ENCODE measurements around the gene CLEC2L. TPM values are rescaled to one million over a fixed set of nuclear protein-coding genes. Genes with fewer than 3 reads are reported as not detected.

CLEC2L gene
- total RNA-seq: 0.52 TPM

GRCh38 chr7:139523199-139523941 lies at the start of gene CLEC2L:
CLEC2L (plus strand) TSS chr7:139523685; CDS start chr7:139523928, 243 bp downstream.
- Histone ChIP-seq H3K36me3 (ENCODE audit: control insufficient read depth in 3 of 3, insufficient read depth in 3 of 3, low read length in 3 of 3) (no peaks in the 10 kb centered on the region), H3K9me3 (ENCODE audit: control insufficient read depth in 3 of 3, low read length in 3 of 3) (no peaks in the 10 kb centered on the region), H3K27ac (ENCODE audit: low read depth, low read length) (no peak within 1 kb of the TSS), H3K4me1 (ENCODE audit: control insufficient read depth in 3 of 3, insufficient read depth in 3 of 3, low read length in 3 of 3) (peaks cover 0 to 6% (median 2%) of the 10 kb centered on the region in 3 donors), H3K4me3 (ENCODE audit: low read length in 3 of 3) (peak within 1 kb of the TSS in 2 of 3 donors; percentile 40 to 45), H3K27me3 (ENCODE audit: control insufficient read depth in 3 of 3, insufficient read depth in 3 of 3, low read length in 3 of 3) (peaks cover 25 to 36% (median 25%) of the 10 kb centered on the region in 3 donors), H3K9ac (ENCODE audit: low read depth in 1 of 3, low read length in 3 of 3) (no peak within 1 kb of the TSS)

DNA sequence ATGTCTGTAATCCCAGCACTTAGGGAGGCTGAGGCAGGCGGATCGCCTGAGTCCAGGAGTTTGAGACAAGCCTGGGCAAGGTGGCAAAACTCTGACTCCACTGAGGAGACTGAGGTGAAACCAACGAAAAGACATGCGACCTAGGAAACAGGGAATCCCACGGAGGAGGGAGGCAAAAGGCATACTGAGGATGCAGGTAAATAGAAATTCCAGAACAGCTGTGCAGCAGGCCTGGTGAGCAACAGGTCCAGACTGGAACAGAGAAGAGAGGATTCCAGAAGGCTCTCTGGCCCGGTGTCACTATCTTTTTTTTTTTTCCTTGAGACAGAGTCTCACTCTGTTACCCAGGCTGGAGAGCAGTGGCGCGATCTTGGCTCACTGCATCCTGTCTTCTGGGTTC lies 47.3 kb upstream of the CLEC2L start:
- Histone ChIP-seq H3K9me3 (ENCODE audit: control insufficient read depth in 3 of 3, low read length in 3 of 3) (no peaks in the 10 kb centered on the region), H3K36me3 (ENCODE audit: control insufficient read depth in 3 of 3, insufficient read depth in 3 of 3, low read length in 3 of 3) (no peaks in the 10 kb centered on the region), H3K4me1 (ENCODE audit: control insufficient read depth in 3 of 3, insufficient read depth in 3 of 3, low read length in 3 of 3) (peaks cover 0 to 7% (median 5%) of the 10 kb centered on the region in 3 donors), H3K4me3 (ENCODE audit: low read length in 3 of 3) (no peak overlapping the region), H3K27me3 (ENCODE audit: control insufficient read depth in 3 of 3, insufficient read depth in 3 of 3, low read length in 3 of 3) (peaks cover 0 to 13% (median 10%) of the 10 kb centered on the region in 3 donors), H3K27ac (ENCODE audit: low read depth, low read length) (no peak overlapping the region), H3K9ac (ENCODE audit: low read depth in 1 of 3, low read length in 3 of 3) (no peak overlapping the region)

GRCh38 chr7:139476891-139477290 lies 46.6 kb upstream of the CLEC2L start:
- H3K4me3 ChIP-seq (ENCODE audit: low read length in 3 of 3): no peak overlapping the region
- H3K4me1 ChIP-seq (ENCODE audit: control insufficient read depth in 3 of 3, insufficient read depth in 3 of 3, low read length in 3 of 3): peaks cover 0 to under 1% (median 0%) of the 10 kb centered on the region in 3 donors
- no peak overlapping the region for H3K27ac ChIP-seq (ENCODE audit: low read depth, low read length)
- H3K9me3 ChIP-seq (ENCODE audit: control insufficient read depth in 3 of 3, low read length in 3 of 3): no peaks in the 10 kb centered on the region
- H3K27me3 ChIP-seq (ENCODE audit: control insufficient read depth in 3 of 3, insufficient read depth in 3 of 3, low read length in 3 of 3): peaks cover 5 to 19% (median 16%) of the 10 kb centered on the region in 3 donors
- no peak overlapping the region for H3K9ac ChIP-seq (ENCODE audit: low read depth in 1 of 3, low read length in 3 of 3)
- H3K36me3 ChIP-seq (ENCODE audit: control insufficient read depth in 3 of 3, insufficient read depth in 3 of 3, low read length in 3 of 3): no peaks in the 10 kb centered on the region

DNA sequence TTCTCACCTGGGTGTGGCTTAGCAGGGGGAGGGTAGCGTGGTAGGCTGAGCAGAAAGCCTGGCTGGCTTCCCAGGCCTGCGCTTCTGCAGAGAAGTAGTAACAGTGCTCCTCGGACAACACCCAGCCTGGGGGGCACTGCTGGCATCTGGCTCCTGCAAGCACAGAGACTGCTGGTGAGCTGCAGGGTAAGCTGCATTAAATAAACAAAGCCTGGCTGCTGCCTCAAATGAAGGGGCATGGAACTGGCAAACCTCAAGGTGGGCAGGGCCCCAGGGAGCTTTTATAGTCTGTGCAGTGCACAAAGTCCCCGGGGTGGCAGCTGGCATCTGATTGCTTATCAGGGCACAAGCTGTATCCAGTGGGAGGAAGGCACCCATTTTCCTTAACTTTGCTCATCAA lies 43.9 kb upstream of the CLEC2L start:
- Histone ChIP-seq H3K9ac (ENCODE audit: low read depth in 1 of 3, low read length in 3 of 3) (no peak overlapping the region), H3K4me3 (ENCODE audit: low read length in 3 of 3) (no peak overlapping the region), H3K9me3 (ENCODE audit: control insufficient read depth in 3 of 3, low read length in 3 of 3) (no peaks in the 10 kb centered on the region), H3K4me1 (ENCODE audit: control insufficient read depth in 3 of 3, insufficient read depth in 3 of 3, low read length in 3 of 3) (peaks cover 0 to 13% (median 2%) of the 10 kb centered on the region in 3 donors), H3K27me3 (ENCODE audit: control insufficient read depth in 3 of 3, insufficient read depth in 3 of 3, low read length in 3 of 3) (peaks cover 29 to 40% (median 39%) of the 10 kb centered on the region in 3 donors), H3K36me3 (ENCODE audit: control insufficient read depth in 3 of 3, insufficient read depth in 3 of 3, low read length in 3 of 3) (no peaks in the 10 kb centered on the region), H3K27ac (ENCODE audit: low read depth, low read length) (no peak overlapping the region)

- no peak overlapping the region for H3K27ac ChIP-seq (ENCODE audit: low read depth, low read length)
- no peaks in the 10 kb centered on the region for H3K9me3 ChIP-seq (ENCODE audit: control insufficient read depth in 3 of 3, low read length in 3 of 3)
- H3K4me3 ChIP-seq (ENCODE audit: low read length in 3 of 3): no peak overlapping the region
These were observed 42.1 kb upstream of the CLEC2L start for GRCh38 chr7:139481364-139481763.

DNA sequence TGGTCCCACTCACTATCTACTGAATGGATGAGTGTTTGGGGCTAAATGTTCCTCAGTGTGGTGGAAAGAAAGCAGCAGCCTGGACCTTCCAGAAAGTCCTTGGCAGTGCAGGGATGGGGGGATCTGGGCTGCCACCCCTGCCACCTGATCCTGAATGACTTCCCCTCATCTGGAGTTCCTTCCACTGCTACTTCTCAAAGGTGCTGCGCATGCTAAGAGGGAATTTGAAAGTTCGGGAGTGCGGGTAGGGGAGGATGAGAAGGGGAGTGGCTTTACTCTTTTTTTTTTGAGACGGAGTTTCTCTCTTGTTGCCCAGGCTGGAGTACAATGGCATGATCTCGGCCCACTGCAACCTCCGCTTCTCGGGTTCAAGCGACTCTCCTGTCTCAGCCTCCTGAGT lies 41.4 kb upstream of the CLEC2L start:
- H3K36me3 ChIP-seq (ENCODE audit: control insufficient read depth in 3 of 3, insufficient read depth in 3 of 3, low read length in 3 of 3): no peaks in the 10 kb centered on the region
- H3K9me3 ChIP-seq (ENCODE audit: control insufficient read depth in 3 of 3, low read length in 3 of 3): no peaks in the 10 kb centered on the region
- peaks cover 39 to 51% (median 40%) of the 10 kb centered on the region in 3 donors for H3K27me3 ChIP-seq (ENCODE audit: control insufficient read depth in 3 of 3, insufficient read depth in 3 of 3, low read length in 3 of 3)
- H3K4me3 ChIP-seq (ENCODE audit: low read length in 3 of 3): no peak overlapping the region
- H3K4me1 ChIP-seq (ENCODE audit: control insufficient read depth in 3 of 3, insufficient read depth in 3 of 3, low read length in 3 of 3): peaks cover 0 to 13% (median 2%) of the 10 kb centered on the region in 3 donors
- H3K27ac ChIP-seq (ENCODE audit: low read depth, low read length): no peak overlapping the region
- H3K9ac ChIP-seq (ENCODE audit: low read depth in 1 of 3, low read length in 3 of 3): no peak overlapping the region

More at GRCh38 chr7:139481364-139481763, 42.1 kb upstream of the CLEC2L start:
- H3K27me3 ChIP-seq (ENCODE audit: control insufficient read depth in 3 of 3, insufficient read depth in 3 of 3, low read length in 3 of 3): peaks cover 35 to 49% (median 39%) of the 10 kb centered on the region in 3 donors
- no peak overlapping the region for H3K9ac ChIP-seq (ENCODE audit: low read depth in 1 of 3, low read length in 3 of 3)
- no peaks in the 10 kb centered on the region for H3K36me3 ChIP-seq (ENCODE audit: control insufficient read depth in 3 of 3, insufficient read depth in 3 of 3, low read length in 3 of 3)
- peaks cover 0 to 13% (median 2%) of the 10 kb centered on the region in 3 donors for H3K4me1 ChIP-seq (ENCODE audit: control insufficient read depth in 3 of 3, insufficient read depth in 3 of 3, low read length in 3 of 3)

DNA sequence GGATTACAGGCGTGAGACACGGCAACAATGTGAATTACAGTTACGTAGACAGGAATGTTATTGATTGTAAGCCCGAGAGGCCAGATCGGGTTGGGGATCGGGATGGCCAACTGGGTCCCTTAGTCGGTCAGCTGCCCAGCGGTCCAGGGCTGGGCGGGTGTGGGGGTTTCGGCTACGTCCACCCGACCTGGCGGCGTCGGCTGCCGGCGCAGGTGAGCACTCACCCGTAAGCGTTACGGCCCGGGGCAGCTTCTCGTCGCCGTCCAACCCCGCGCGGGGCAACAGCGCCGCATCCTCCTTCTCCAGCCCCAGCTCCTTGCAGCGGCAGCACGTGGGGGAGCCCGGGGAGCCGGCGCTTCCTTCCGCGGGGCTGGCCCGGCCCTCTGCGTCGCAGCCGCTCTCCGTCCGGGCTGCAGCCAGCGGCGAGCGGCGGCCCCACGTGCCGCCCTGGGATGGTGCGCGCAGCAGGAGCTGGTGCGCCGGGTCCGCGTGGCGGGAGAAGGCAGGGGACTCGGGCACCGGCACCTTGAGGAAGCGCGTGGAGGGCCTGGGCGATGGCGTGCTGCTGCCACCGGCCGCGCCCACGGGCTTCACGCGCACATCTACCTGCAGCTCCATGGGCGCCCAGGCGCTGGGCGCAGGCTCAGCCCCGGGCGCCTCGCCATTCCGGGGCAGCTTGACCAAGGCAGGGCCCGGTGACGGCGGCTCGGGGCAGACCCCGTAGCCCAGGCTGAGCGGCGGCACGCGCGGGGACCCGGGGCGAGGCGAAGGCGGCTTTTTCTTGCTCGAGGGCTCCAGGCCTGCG lies 40.6 kb upstream of the CLEC2L start:
- Histone ChIP-seq H3K36me3 (ENCODE audit: control insufficient read depth in 3 of 3, insufficient read depth in 3 of 3, low read length in 3 of 3) (no peaks in the 10 kb centered on the region), H3K9me3 (ENCODE audit: control insufficient read depth in 3 of 3, low read length in 3 of 3) (no peaks in the 10 kb centered on the region), H3K9ac (ENCODE audit: low read depth in 1 of 3, low read length in 3 of 3) (no peak overlapping the region), H3K27me3 (ENCODE audit: control insufficient read depth in 3 of 3, insufficient read depth in 3 of 3, low read length in 3 of 3) (peaks cover 39 to 55% (median 41%) of the 10 kb centered on the region in 3 donors), H3K4me3 (ENCODE audit: low read length in 3 of 3) (peak overlapping the region in 2 of 3 donors; percentile 37 to 58), H3K27ac (ENCODE audit: low read depth, low read length) (no peak overlapping the region), H3K4me1 (ENCODE audit: control insufficient read depth in 3 of 3, insufficient read depth in 3 of 3, low read length in 3 of 3) (peaks cover 0 to 13% (median 2%) of the 10 kb centered on the region in 3 donors)

DNA sequence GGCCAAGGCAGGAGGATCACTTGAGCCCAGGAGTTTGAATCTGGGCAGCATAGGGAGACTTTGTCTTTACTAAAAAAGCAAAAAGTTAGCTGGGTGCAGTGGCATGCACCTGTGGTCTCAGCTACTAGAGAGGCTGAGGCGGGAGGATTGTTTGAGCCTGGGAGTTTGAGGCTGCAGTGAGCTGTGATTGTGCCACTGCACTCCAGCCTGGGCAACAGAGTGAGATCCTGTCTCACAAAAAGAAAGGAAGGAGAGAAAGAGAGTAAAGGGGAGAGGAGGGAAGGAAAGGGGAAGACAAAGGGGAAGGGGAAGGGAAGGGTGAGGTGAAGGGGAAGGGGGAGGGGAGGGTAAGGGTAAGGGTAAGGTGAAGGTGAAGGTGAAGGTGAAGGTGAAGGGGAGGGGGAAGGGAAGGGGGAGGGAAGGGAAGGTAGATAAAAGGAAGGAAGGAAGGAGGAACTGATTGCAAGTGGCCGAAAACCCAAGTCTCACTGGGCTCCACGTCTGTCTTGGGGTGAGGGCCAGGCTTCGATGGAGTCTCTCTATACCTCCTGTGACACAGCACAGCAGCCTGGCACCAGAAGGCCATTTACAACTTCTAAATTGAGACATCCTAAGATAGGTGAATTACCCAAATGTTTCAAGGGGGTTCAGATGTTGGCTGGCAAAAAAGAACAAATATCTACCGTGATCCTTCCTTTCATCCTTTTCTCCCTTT lies 36.0 kb upstream of the CLEC2L start:
- Histone ChIP-seq H3K9ac (ENCODE audit: low read depth in 1 of 3, low read length in 3 of 3) (no peak overlapping the region), H3K4me1 (ENCODE audit: control insufficient read depth in 3 of 3, insufficient read depth in 3 of 3, low read length in 3 of 3) (peaks cover 0 to 12% (median 2%) of the 10 kb centered on the region in 3 donors), H3K27ac (ENCODE audit: low read depth, low read length) (no peak overlapping the region), H3K36me3 (ENCODE audit: control insufficient read depth in 3 of 3, insufficient read depth in 3 of 3, low read length in 3 of 3) (no peaks in the 10 kb centered on the region), H3K27me3 (ENCODE audit: control insufficient read depth in 3 of 3, insufficient read depth in 3 of 3, low read length in 3 of 3) (peaks cover 23 to 39% (median 30%) of the 10 kb centered on the region in 3 donors), H3K9me3 (ENCODE audit: control insufficient read depth in 3 of 3, low read length in 3 of 3) (peaks cover 2% of the 10 kb centered on the region in 3 donors), H3K4me3 (ENCODE audit: low read length in 3 of 3) (no peak overlapping the region)

- peaks cover 10 to 27% (median 17%) of the 10 kb centered on the region in 3 donors for H3K27me3 ChIP-seq (ENCODE audit: control insufficient read depth in 3 of 3, insufficient read depth in 3 of 3, low read length in 3 of 3)
- no peak overlapping the region for H3K9ac ChIP-seq (ENCODE audit: low read depth in 1 of 3, low read length in 3 of 3)
- H3K36me3 ChIP-seq (ENCODE audit: control insufficient read depth in 3 of 3, insufficient read depth in 3 of 3, low read length in 3 of 3): no peaks in the 10 kb centered on the region
- peaks cover 5 to 6% (median 6%) of the 10 kb centered on the region in 3 donors for H3K9me3 ChIP-seq (ENCODE audit: control insufficient read depth in 3 of 3, low read length in 3 of 3)
- H3K4me1 ChIP-seq (ENCODE audit: control insufficient read depth in 3 of 3, insufficient read depth in 3 of 3, low read length in 3 of 3): no peaks in the 10 kb centered on the region
- no peak overlapping the region for H3K4me3 ChIP-seq (ENCODE audit: low read length in 3 of 3)
- no peak overlapping the region for H3K27ac ChIP-seq (ENCODE audit: low read depth, low read length)
These were observed 34.7 kb upstream of the CLEC2L start for GRCh38 chr7:139488810-139489209.

Data from skeletal muscle tissue (tissue), 4 donors.